Measurements from ENCODE around the gene SEC16A. TPM values are rescaled to one million over a fixed set of nuclear protein-coding genes. Genes with fewer than 3 reads are reported as not detected.

SEC16A gene
- total RNA-seq, 2 donors from 2014 or later, result 32.6 to 41.6 TPM

GRCh38 chr9:136515276-136515675 lies 32.4 kb upstream of the SEC16A start:
- no peaks in the 10 kb centered on the region for H3K27me3 ChIP-seq
- no peak overlapping the region for H3K27ac ChIP-seq
- peaks cover 52% of the 10 kb centered on the region for H3K36me3 ChIP-seq
- no peaks in the 10 kb centered on the region for H3K9me3 ChIP-seq
- TF ChIP-seq CTCF (IDR thresholded peaks at IDR 0.05), result no peak
- DNase-seq (ENCODE audit: low spot score), result no peak
- peaks cover 0 to 24% of the 10 kb centered on the region in 2 donors for H3K4me1 ChIP-seq
- no peak overlapping the region for H3K4me3 ChIP-seq

GRCh38 chr9:136514022-136514714 lies 31.3 kb upstream of the SEC16A start:
- Histone ChIP-seq H3K4me3 (no peak overlapping the region), H3K27me3 (no peaks in the 10 kb centered on the region), H3K4me1 (peaks cover 0 to 27% of the 10 kb centered on the region in 2 donors), H3K36me3 (peaks cover 60% of the 10 kb centered on the region), H3K9me3 (no peaks in the 10 kb centered on the region), H3K27ac (no peak overlapping the region)
- DNase-seq (ENCODE audit: low spot score), result no peak
- TF ChIP-seq CTCF (IDR thresholded peaks at IDR 0.05), result no peak

- peaks cover 60% of the 10 kb centered on the region for H3K36me3 ChIP-seq
- H3K4me3 ChIP-seq, result no peak overlapping the region
- DNase-seq (ENCODE audit: low spot score), result no peak
- no peaks in the 10 kb centered on the region for H3K9me3 ChIP-seq
- H3K27me3 ChIP-seq, result no peaks in the 10 kb centered on the region
- no peak for TF ChIP-seq CTCF (IDR thresholded peaks at IDR 0.05)
- peak overlapping the region; percentile 35 to 72 for H3K27ac ChIP-seq
- H3K4me1 ChIP-seq, result peaks cover 0 to 27% of the 10 kb centered on the region in 2 donors
Measured at GRCh38 chr9:136513191-136513590, 30.4 kb upstream of the SEC16A start.

- H3K9me3 ChIP-seq, result no peaks in the 10 kb centered on the region
- no peak overlapping the region for H3K4me3 ChIP-seq
- peak overlapping the region; percentile 72 to 78 for H3K27ac ChIP-seq
- H3K4me1 ChIP-seq, result peaks cover 0 to 27% of the 10 kb centered on the region in 2 donors
- no peak for TF ChIP-seq CTCF (IDR thresholded peaks at IDR 0.05)
- H3K36me3 ChIP-seq, result peaks cover 62% of the 10 kb centered on the region
- DNase-seq (ENCODE audit: low spot score), result no peak
- H3K27me3 ChIP-seq, result no peaks in the 10 kb centered on the region
Measured at GRCh38 chr9:136512651-136513071, 29.8 kb upstream of the SEC16A start.

GRCh38 chr9:136511670-136512592 lies 29.1 kb upstream of the SEC16A start:
- DNase-seq (ENCODE audit: low spot score), result peak; percentile 90

More at GRCh38 chr9:136511670-136512592, 29.1 kb upstream of the SEC16A start:
- no peak for TF ChIP-seq CTCF (IDR thresholded peaks at IDR 0.05)
- Histone ChIP-seq H3K27ac (peak overlapping the region; percentile 72 to 78), H3K9me3 (no peaks in the 10 kb centered on the region), H3K36me3 (peaks cover 69% of the 10 kb centered on the region), H3K4me1 (peaks cover 0 to 27% of the 10 kb centered on the region in 2 donors), H3K27me3 (no peaks in the 10 kb centered on the region), H3K4me3 (no peak overlapping the region)
